ENCODE results near the gene PKP2.

- TF ChIP-seq USF2 (IDR thresholded peaks at IDR 0.05; ENCODE audit: low read depth, low read length) (no peak), RAD21 (IDR thresholded peaks at IDR 0.05; ENCODE audit: low read length) (no peak), CTCF (conservative IDR thresholded peaks at IDR 0.05; ENCODE audit: low read depth, low read length) (no peak), POLR2A (IDR thresholded peaks at IDR 0.05; ENCODE audit: low read depth, low read length) (no peak), CEBPB (IDR thresholded peaks at IDR 0.05; ENCODE audit: low read depth, low read length) (no peak), MAFK (IDR thresholded peaks at IDR 0.05; ENCODE audit: low read depth, low read length) (no peak), MXI1 (IDR thresholded peaks at IDR 0.05; ENCODE audit: borderline replicate concordance, low read depth, low read length) (no peak), SMC3 (IDR thresholded peaks at IDR 0.05; ENCODE audit: low read depth, low read length) (no peak)
These were observed 87.4 kb downstream of the PKP2 start for GRCh38 chr12:32809196-32809595.
